ENCODE measurements around the gene PARPBP. TPM values are rescaled to one million over a fixed set of nuclear protein-coding genes. Genes with fewer than 3 reads are reported as not detected.

The PARPBP gene
- polyA plus RNA-seq, 10 donors = 5.3 to 8.7 (median 7.6) TPM

Other genes with a start within 250 kb of the PARPBP start
- 1 to 10 TPM; 2.7 to 4.6 (median 4.3) TPM for gene DRAM1, start 242.6 kb upstream of the PARPBP start, polyA plus RNA-seq (ENCODE audit: insufficient read length in 10 of 10)
- gene WASHC3, start 58.2 kb upstream of the PARPBP start, polyA plus RNA-seq (ENCODE audit: insufficient read length in 10 of 10) = 10 to 100 TPM; 30.8 to 46.5 (median 40.0) TPM
- 10 to 100 TPM; 15.4 to 23.3 (median 20.4) TPM for gene NUP37, start 69 bp upstream of the PARPBP start, polyA plus RNA-seq (ENCODE audit: insufficient read length in 10 of 10)
- gene PMCH, start 77.7 kb downstream of the PARPBP start, polyA plus RNA-seq (ENCODE audit: insufficient read length in 10 of 10) = under 1 TPM in 4 of 10 donors, not detected in 6; 0.29 to 0.49 (median 0.38) TPM

All from muscle of back (tissue), 10 donors.